HG03442 (cell line): Measurements from ENCODE around the gene DENND2A.
"Not testable (repeated sequence)": the region's sequence is repeated elsewhere in the genome, so short reads cannot be mapped to it uniquely, and the experiment has no call there.

ENCODE experiments used
- ATAC-seq: cut with Tn5 transposase; IDR thresholded peaks from one replicate; pipeline ENCODE4 v1.9.1; 2021; ENCODE audit warnings: mild to moderate bottlenecking, moderate library complexity; ENCODE audit not compliant: unreplicated experiment

Gene DENND2A

GRCh38 chr7:140650367-140650766 lies 9.8 kb upstream of the DENND2A start:
- ATAC-seq: no peak

GRCh38 chr7:140649556-140650205 lies 9.1 kb upstream of the DENND2A start:
- ATAC-seq: no peak

GRCh38 chr7:140646931-140647647 lies 6.5 kb upstream of the DENND2A start:
- no peak for ATAC-seq

GRCh38 chr7:140645166-140645900 lies 4.7 kb upstream of the DENND2A start:
- ATAC-seq: no peak

- not testable (repeated sequence) for ATAC-seq
Measured at GRCh38 chr7:140644761-140645160, 4.1 kb upstream of the DENND2A start.

- no peak for ATAC-seq
Measured at GRCh38 chr7:140643416-140643815, 2.8 kb upstream of the DENND2A start.

- no peak for ATAC-seq
Measured at GRCh38 chr7:140641524-140642195, 1.0 kb upstream of the DENND2A start.

- ATAC-seq: no peak
Measured at GRCh38 chr7:140640060-140640637, 464 bp downstream of the DENND2A start.

GRCh38 chr7:140639366-140640053 lies 1.1 kb downstream of the DENND2A start:
- ATAC-seq: no peak

GRCh38 chr7:140638173-140638791 lies 2.3 kb downstream of the DENND2A start:
- no peak for ATAC-seq

GRCh38 chr7:140637400-140637799 lies 3.2 kb downstream of the DENND2A start:
- ATAC-seq: no peak

GRCh38 chr7:140635816-140636215 lies 4.8 kb downstream of the DENND2A start:
- no peak for ATAC-seq

- ATAC-seq: no peak
Measured at GRCh38 chr7:140635345-140635744, 5.3 kb downstream of the DENND2A start.

GRCh38 chr7:140631602-140632001 lies 9.0 kb downstream of the DENND2A start:
- no peak for ATAC-seq

- no peak for ATAC-seq
Measured at GRCh38 chr7:140631021-140631420, 9.6 kb downstream of the DENND2A start.

- no peak for ATAC-seq
Measured at GRCh38 chr7:140625908-140626868, 14.4 kb downstream of the DENND2A start.

- ATAC-seq: not testable (repeated sequence)
Measured at GRCh38 chr7:140625192-140625558, 15.4 kb downstream of the DENND2A start.

- no peak for ATAC-seq
Measured at GRCh38 chr7:140624392-140625191, 16.0 kb downstream of the DENND2A start.
